ENCODE results near the gene LIN9.
"Not testable (repeated sequence)": the region's sequence is repeated elsewhere in the genome, so short reads cannot be mapped to it uniquely, and the experiment has no call there.

The LIN9 gene, protein sequence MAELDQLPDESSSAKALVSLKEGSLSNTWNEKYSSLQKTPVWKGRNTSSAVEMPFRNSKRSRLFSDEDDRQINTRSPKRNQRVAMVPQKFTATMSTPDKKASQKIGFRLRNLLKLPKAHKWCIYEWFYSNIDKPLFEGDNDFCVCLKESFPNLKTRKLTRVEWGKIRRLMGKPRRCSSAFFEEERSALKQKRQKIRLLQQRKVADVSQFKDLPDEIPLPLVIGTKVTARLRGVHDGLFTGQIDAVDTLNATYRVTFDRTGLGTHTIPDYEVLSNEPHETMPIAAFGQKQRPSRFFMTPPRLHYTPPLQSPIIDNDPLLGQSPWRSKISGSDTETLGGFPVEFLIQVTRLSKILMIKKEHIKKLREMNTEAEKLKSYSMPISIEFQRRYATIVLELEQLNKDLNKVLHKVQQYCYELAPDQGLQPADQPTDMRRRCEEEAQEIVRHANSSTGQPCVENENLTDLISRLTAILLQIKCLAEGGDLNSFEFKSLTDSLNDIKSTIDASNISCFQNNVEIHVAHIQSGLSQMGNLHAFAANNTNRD
- total RNA-seq, result 10.2 to 13.6 reads per million in 2 experiments

DNA sequence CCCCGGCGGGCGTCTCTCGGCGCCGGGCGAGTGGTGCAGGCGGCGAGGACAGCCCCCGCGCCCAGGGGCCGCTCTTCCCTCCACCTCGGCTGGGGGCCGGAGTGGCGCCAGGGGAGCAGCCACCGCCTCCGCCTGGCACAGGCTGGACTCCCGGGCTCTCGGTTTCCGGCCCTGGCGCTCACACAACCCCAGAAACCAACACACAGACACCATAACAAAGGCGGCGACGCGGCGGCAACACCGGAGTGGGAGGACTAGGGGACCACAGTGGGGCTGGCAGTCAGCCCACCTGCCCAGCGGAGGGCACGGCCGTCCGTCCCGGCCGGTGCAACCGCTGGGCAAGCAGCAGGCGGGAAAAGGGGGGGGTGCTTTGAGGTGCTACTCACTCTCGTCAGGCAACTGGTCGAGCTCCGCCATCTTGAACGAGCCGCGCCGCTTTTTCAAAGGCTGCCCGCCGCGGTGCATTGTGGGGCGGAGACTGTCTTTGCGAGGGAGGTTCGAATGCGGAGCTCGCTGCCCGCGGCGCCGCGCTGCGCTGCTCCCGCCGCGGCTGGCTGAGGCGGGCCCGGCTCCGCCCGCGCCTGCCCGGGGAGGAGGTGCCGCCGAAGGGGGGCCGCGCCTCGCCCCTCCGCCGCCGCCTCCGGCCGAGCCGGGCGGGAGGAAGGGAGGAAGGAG lies at the start of gene LIN9:
Gene LIN9, minus strand, starts transcription at position 442 of the 675 bp plus-strand sequence. Its CDS starts 25 bp downstream, at position 417.
- DNase-seq (ENCODE audit: low read depth), result peak; percentile 86

DNA sequence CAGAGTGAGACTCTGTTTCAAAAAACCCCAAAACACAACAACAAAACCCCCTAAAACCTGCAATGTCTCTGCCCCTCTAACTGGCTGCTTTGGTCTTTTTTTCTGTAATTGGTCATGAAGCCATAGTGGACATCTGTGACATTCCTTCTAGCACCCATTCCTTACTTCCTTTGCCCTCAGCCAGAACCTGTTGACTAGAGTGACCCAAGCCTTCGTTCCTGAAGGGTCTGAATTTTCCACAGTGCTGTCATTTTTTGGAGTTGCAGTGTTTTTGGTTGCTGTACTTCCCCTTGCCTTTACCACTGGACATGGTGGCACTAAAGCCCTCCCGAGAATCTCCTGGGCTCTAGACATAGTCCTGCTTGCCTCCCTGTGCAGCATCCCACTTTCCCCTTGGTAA lies 48.5 kb upstream of the LIN9 start:
- DNase-seq (ENCODE audit: low read depth), result no peak

DNA sequence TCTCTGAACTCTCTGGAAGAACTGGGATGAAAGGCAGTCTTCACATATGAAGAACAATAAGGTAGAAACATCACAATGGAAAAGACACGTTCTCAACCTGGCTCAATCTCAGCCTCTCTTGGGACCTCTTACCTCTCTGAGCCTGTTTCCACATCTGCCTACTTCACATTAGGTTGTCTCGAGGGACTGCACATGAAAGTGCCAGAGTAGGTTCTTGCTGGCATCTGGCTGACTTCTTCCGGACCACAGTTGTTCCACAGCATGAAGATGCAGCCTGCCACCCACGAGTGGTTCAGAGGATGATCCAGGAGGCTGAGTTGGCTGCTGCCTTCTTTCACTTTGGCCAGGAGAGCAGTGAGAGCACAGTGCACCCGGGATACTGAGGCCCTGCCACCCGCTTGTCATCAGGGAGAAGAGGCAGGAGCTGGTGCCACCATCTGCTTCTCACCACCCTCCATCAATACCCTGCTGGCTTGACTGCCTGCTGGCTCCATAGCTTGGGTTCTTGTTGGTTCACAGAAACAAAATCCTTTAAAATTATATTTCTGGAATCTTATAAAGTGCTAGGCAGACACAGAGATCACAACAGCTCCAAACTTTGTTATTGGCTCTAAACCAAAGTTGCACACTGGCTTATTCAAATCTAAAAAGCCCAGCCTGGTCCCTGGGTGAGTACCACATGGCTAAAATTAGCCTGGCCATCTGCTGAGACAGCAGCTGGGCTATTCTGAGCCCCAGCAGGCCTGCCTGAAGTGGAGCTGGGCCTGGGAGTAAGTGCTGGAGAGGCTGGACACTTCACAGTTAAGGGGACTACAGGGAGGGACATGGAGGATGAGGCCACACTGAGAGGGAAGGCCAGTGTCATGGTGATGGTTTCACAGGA lies 46.9 kb upstream of the LIN9 start:
- DNase-seq (ENCODE audit: low read depth), result no peak

DNA sequence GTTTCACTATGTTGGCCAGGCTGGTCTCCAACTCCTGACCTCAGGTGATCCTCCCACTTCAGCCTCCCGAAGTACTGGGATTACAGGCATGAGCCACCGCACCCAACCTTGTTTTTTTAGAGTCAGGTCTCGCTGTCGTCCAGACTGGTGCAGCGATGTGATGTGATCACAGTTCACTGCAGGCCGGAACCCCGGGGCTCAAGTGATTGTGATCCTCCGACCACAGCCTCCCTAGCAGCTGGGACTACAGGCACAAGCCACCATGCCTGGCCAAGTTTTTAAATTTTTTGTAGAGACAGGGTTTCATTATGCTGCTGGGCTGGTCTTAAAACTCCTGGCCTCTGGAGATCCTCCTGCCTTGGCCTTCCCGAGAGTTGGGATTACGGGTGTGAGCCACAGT lies 46.1 kb upstream of the LIN9 start:
- no peak for DNase-seq (ENCODE audit: low read depth)

- no peak for DNase-seq (ENCODE audit: low read depth)
Measured at GRCh38 chr1:226353698-226354525, 44.9 kb upstream of the LIN9 start.

DNA sequence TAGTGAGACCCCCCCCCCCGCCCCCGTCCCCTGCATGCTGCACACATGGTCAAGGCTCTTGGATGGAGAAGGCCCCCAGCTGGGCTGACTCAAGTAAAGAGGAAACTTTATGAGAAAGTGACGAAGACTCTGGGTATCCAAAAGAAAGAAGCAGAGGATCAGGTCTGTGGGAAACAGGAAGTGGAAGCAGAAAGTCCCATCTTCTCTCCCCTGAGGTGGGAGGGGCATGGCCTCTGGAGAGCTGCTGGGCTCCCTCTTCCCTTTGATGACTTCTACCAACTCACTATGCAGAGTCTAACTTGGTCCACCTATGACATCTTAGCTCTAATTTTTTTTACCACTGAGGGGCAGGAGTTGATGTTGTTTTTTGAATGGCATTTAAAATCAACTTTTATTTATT lies 42.7 kb upstream of the LIN9 start:
- DNase-seq (ENCODE audit: low read depth), result no peak

- DNase-seq (ENCODE audit: low read depth), result no peak
Measured at GRCh38 chr1:226350519-226350865, 41.5 kb upstream of the LIN9 start.

DNA sequence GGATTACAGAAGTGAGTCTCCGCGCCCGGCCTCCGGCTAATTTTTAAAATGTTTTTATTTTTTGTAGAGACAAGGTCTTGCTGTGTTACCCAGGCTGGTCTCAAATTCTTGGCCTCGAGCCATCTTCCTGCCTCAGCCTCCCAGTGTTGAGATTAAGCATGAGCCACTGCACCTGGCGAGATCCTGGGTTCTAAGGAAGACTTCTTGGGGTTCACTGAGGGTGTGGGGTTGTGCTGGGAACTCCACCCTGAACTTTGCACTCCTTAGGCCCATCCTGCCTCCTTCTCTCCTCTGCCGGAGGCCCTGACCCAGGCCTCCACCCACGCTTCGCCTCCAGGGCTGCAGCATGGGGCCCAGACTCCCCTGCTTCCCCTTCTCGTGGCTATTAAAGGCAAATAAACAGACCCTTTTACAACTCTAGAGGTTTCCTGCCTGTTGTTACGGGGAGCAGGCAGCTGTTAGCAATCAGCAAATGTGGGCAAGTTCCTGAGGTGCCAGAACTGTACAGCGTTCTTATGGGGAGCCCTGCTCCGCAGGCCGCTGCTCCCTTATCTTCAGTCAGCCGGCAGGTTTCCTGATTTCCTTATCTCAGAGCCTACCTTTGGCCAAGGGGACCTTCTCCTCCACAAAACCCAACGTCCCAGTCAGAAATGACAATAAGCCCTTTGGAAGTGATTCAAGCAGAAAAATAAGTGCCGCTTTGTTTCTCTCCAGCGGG lies 41.0 kb upstream of the LIN9 start:
- no peak for DNase-seq (ENCODE audit: low read depth)

DNA sequence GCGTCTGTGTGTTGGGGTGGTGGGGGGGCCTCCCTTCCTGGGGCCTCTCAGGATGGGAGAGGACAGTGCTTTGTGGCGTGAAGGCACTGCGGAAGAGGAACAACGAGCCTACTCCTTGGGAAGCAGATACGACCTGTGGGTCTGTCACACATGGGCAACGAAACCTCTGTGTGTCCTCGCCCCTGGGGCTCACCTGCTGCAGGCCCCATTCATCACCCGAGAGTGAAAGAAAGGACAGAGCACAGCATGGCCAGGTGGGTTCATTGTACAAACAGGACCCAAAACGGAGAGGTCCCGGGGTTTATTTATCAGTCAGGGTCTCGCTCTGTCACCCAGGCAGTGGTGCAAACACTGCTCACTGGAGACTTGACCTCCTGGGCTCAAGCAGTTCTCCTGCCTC lies 40.1 kb upstream of the LIN9 start:
- no peak for DNase-seq (ENCODE audit: low read depth)

- no peak for DNase-seq (ENCODE audit: low read depth)
Measured at GRCh38 chr1:226344441-226345259, 35.7 kb upstream of the LIN9 start.

DNA sequence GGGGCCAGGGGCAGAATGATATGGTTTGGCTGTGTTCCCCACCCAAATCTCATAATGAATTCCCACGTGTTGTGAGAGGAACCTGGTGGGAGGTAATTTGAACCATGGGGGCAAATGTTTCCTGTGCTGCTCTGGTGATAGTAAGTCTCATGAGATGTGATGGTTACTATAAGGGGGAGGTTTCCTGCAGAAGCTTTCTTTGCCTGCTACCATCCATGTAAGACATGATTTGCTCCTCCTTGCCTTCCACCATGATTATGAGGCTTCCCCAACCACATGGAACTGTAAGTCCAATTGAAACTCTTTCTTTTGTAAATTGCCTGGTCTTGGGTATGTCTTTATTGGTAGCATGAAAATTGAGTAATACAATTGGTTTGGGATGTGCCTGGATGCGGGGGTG lies 33.7 kb upstream of the LIN9 start:
- no peak for DNase-seq (ENCODE audit: low read depth)

GRCh38 chr1:226340111-226340510 lies 31.1 kb upstream of the LIN9 start:
- DNase-seq (ENCODE audit: low read depth), result not testable (repeated sequence)

DNA sequence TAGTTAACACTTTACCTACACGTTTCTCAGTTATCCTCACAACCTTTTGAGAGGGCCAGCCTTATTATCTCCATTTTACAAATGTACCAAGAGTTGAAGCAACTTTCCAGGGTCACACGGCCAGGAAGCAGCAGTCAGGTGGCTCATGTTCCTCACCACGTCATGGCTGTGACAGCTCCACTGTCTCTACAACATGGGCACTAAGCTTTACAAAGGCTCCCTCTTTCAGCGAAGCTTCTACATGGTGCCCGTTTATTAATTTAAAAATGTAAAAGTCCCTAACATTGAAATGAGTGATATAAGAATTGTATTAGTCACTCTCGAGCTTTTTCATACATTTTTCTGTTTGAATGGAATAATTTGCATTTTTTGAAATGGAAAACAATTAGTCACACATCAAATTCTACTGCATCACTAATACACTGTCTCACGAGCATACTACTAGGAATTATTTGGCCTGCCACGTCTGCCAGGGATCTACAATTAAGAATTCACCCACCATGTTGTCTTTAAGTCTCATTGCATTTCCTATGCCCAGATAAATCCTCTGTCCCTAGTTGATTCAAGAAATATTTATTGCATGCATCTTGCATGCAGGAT lies 28.4 kb upstream of the LIN9 start:
- DNase-seq (ENCODE audit: low read depth), result no peak

DNA sequence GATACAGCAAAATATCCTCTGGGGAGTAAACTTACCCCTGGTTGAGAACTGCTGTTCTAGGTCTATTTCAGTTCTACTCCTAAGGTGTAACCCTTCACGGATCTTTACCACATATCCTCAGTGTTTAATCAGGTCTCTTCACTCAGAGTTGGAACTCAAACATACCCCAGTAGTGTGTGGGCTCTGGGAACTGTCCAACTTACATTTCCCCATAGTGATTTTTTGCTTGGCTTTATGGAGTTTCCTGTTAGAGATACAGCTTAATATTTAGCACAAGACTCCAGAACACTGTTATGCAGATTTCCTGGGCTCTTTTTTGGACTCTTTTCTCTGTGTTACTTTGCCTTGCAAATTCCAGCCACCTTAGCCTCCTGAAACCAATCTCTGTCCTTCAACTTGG lies 26.7 kb upstream of the LIN9 start:
- no peak for DNase-seq (ENCODE audit: low read depth)

GRCh38 chr1:226332947-226333346 lies 24.0 kb upstream of the LIN9 start:
- no peak for DNase-seq (ENCODE audit: low read depth)

DNA sequence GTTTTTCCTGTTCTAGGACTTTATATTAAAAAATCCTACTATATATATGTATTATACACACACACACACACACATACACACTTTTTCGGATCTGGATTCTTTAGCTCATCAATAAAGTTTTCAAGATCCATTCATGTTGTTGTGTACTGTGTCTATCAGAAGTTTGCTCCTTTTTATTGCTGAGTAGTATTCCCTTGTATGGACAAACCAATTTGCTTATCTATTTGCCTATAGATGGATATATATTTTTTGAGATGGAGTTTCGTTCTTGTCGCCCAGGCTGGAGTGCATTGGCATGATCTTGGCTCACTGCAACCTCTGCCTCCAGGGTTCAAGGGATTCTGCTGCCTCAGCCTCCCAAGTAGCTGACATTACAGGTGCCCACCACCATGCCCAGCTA lies 20.3 kb upstream of the LIN9 start:
- DNase-seq (ENCODE audit: low read depth), result no peak

- DNase-seq (ENCODE audit: low read depth), result no peak
Measured at GRCh38 chr1:226327761-226328162, 18.8 kb upstream of the LIN9 start.

DNA sequence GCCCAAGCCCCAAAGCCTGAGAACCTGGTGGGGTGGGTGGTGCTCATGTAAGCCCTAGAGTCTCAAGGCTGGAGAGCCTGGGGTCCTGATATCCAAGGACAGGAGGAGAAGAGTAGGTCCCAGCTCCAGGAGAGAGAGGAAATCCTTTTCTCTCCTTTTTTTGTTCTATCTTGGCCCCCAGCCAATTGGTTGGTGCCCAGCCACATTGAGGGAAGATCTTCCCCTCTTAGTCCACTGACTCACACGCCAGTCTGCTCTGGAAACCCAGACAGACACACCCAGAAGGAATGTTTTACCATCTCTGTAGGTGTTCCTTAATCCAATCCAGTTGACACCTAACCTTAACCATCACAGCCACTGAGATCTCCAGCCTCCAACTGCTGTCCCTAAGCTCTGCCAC lies 16.2 kb upstream of the LIN9 start:
- DNase-seq (ENCODE audit: low read depth), result no peak

DNA sequence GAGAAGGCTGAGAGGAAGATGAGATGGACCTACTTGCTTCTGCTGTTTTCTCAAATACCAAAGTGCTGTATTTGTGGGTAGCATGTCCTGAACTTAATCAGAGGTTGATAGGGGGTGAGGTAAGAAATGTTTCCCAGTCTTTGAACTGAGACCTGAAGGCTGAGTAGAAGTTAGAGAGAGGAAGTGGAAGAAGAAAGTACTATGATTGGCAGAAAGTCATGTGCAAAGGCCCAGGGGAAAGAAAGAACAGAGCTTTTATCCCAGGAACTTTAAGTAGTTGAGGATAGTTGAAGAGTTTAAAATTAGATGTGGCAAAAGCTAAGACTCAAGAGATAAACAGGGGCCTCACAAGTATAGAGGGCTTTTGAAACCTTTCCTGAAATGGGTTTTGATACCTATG lies 15.5 kb upstream of the LIN9 start:
- DNase-seq (ENCODE audit: low read depth), result no peak

Measured in T follicular helper cell (primary cell).